Fibroblast of lung (primary cell): ENCODE results near the gene MAP3K10. TPM values are rescaled to one million over a fixed set of nuclear protein-coding genes. Genes with fewer than 3 reads are reported as not detected.

Experiments
- DNase-seq, 2 donors: peaks; one replicate each; pipeline versions ENCODE4 v3.0.0 to v3.0.0-alpha.2; 2010; ENCODE audit warnings: low read depth in 2 of 2
- H2AFZ ChIP-seq: 2 replicates; pipeline ENCODE4 v1.5.1; 2012; ENCODE audit warnings: low read length, control low read depth, inconsistent platforms
- H3K27ac ChIP-seq: 2 replicates; pipeline ENCODE4 v1.5.1; 2011; ENCODE audit warnings: low read length, control low read depth; ENCODE audit not compliant: insufficient read depth
- H3K27me3 ChIP-seq: 2 replicates; pipeline ENCODE4 v1.5.1; 2011; ENCODE audit warnings: mild to moderate bottlenecking, low read length; ENCODE audit not compliant: control insufficient read depth, insufficient read depth
- H3K36me3 ChIP-seq: 2 replicates; pipeline ENCODE4 v1.5.1; 2011; ENCODE audit warnings: low read length; ENCODE audit not compliant: control insufficient read depth, insufficient read depth
- H3K4me1 ChIP-seq: 2 replicates; pipeline ENCODE4 v1.5.1; 2011; ENCODE audit warnings: low read length; ENCODE audit not compliant: control insufficient read depth, insufficient read depth; ENCODE audit errors: extremely low read depth
- H3K4me2 ChIP-seq: 2 replicates; pipeline ENCODE4 v1.5.1; 2011; ENCODE audit warnings: low read length, control low read depth; ENCODE audit not compliant: insufficient read depth; ENCODE audit errors: extremely low read depth
- H3K4me3 ChIP-seq, 4 experiments: fragments of 200-600 bp in 1 of 4; sonication (generic) in 1 of 4; replicated peaks in 1 of 4; 2 replicates each; pipeline ENCODE4 v1.5.1; 2011 to 2016; ENCODE audit warnings: low read length in 4 of 4, low read depth in 3 of 4, mild to moderate bottlenecking in 3 of 4, control low read depth in 2 of 4, inconsistent platforms in 1 of 4, mixed read lengths in 1 of 4; ENCODE audit not compliant: insufficient read depth in 1 of 4; ENCODE audit errors: control extremely low read depth in 1 of 4
- H3K79me2 ChIP-seq: 2 replicates; pipeline ENCODE4 v1.5.1; 2012; ENCODE audit warnings: mild to moderate bottlenecking, low read length, inconsistent platforms; ENCODE audit not compliant: control insufficient read depth, insufficient read depth
- H3K9ac ChIP-seq: 2 replicates; pipeline ENCODE4 v1.5.1; 2011; ENCODE audit warnings: mild to moderate bottlenecking, low read length, control low read depth; ENCODE audit not compliant: insufficient read depth
- H3K9me3 ChIP-seq: 2 replicates; pipeline ENCODE4 v1.5.1; 2012; ENCODE audit warnings: low read depth, low read length; ENCODE audit not compliant: control insufficient read depth, insufficient read depth
- H4K20me1 ChIP-seq: 2 replicates; pipeline ENCODE4 v1.5.1; 2011; ENCODE audit warnings: low read length; ENCODE audit not compliant: control insufficient read depth, insufficient read depth; ENCODE audit errors: extremely low read depth
- CTCF ChIP-seq, 2 donors: IDR thresholded peaks in 1 of 2; conservative IDR thresholded peaks in 1 of 2; 1 replicate in 1 of 2; 2 replicates in 1 of 2; pipeline ENCODE4 v1.5.1; 2011 to 2012; ENCODE audit warnings: low read length in 2 of 2, control low read depth in 1 of 2, inconsistent platforms in 1 of 2, low read depth in 1 of 2, mild to moderate bottlenecking in 1 of 2
- EZH2 ChIP-seq: IDR thresholded peaks from 2 replicates; pipeline ENCODE4 v1.5.1; 2012; ENCODE audit warnings: low read length, control low read depth, mild to moderate bottlenecking; ENCODE audit errors: missing control alignments
- polyA plus RNA-seq, 2 donors: library from polyadenylated mRNA; depleted of rRNA in 1 of 2; stranded (reverse) in 1 of 2; unstranded in 1 of 2; fragments of >200 nt; gene quantifications; 2 replicates each; pipeline ENCODE4 v1.2.1, GENCODE V29; 2011 to 2012; ENCODE audit warnings: missing spikeins in 1 of 2
- total RNA-seq: library from RNA; depleted of rRNA; stranded (reverse); fragments of >200 nt; gene quantifications from 2 replicates; pipeline ENCODE4 v1.2.1, GENCODE V29; 2014

Gene MAP3K10
- total and polyA plus RNA-seq, 2 donors (not counting 1 experiment from before 2014, with no cell fraction given), result 2.7 to 7.4 TPM

GRCh38 chr19:40192758-40193586 is 1.7 kb downstream of the MAP3K10 start:
- Histone ChIP-seq H3K27ac (no peak overlapping the region), H3K4me2 (peak overlapping the region; percentile 95), H3K9me3 (no peaks in the 10 kb centered on the region), H3K79me2 (no peaks in the 10 kb centered on the region), H4K20me1 (no peaks in the 10 kb centered on the region), H3K36me3 (no peaks in the 10 kb centered on the region), H3K27me3 (no peaks in the 10 kb centered on the region), H3K4me1 (no peaks in the 10 kb centered on the region), H3K4me3 (peak overlapping the region in 2 of 4 experiments; percentile 3 to 96), H3K9ac (no peak overlapping the region), H2AFZ (no peak overlapping the region)
- no peak for DNase-seq
- TF ChIP-seq CTCF (conservative IDR thresholded peaks at IDR 0.05 in 1 of 2, IDR thresholded peaks at IDR 0.05 in 1 of 2; ENCODE audit: low read depth in 1 of 2, low read length in 2 of 2) (no peak), EZH2 (no peak)

- peak in 1 of 2 donors; percentile 58 for DNase-seq
- no peaks in the 10 kb centered on the region for H3K9me3 ChIP-seq
- H2AFZ ChIP-seq, result no peak overlapping the region
- H4K20me1 ChIP-seq, result no peaks in the 10 kb centered on the region
- H3K27me3 ChIP-seq, result no peaks in the 10 kb centered on the region
- TF ChIP-seq CTCF (conservative IDR thresholded peaks at IDR 0.05 in 1 of 2, IDR thresholded peaks at IDR 0.05 in 1 of 2; ENCODE audit: low read depth in 1 of 2, low read length in 2 of 2), result no peak
- TF ChIP-seq EZH2, result no peak
- H3K27ac ChIP-seq, result no peak overlapping the region
- H3K9ac ChIP-seq, result no peak overlapping the region
- no peaks in the 10 kb centered on the region for H3K79me2 ChIP-seq
- no peaks in the 10 kb centered on the region for H3K36me3 ChIP-seq
- no peak overlapping the region for H3K4me3 ChIP-seq
- no peak overlapping the region for H3K4me2 ChIP-seq
- H3K4me1 ChIP-seq, result no peaks in the 10 kb centered on the region
Observed at GRCh38 chr19:40193587-40193849, 2.3 kb downstream of the MAP3K10 start.

GRCh38 chr19:40198272-40198990 is 7.2 kb downstream of the MAP3K10 start:
- Histone ChIP-seq H4K20me1 (no peaks in the 10 kb centered on the region), H3K9me3 (no peaks in the 10 kb centered on the region), H3K36me3 (no peaks in the 10 kb centered on the region), H3K4me2 (no peak overlapping the region), H3K79me2 (no peaks in the 10 kb centered on the region), H3K9ac (no peak overlapping the region), H3K4me3 (no peak overlapping the region), H2AFZ (no peak overlapping the region), H3K27ac (no peak overlapping the region), H3K27me3 (no peaks in the 10 kb centered on the region), H3K4me1 (no peaks in the 10 kb centered on the region)
- no peak for TF ChIP-seq EZH2
- TF ChIP-seq CTCF (conservative IDR thresholded peaks at IDR 0.05 in 1 of 2, IDR thresholded peaks at IDR 0.05 in 1 of 2; ENCODE audit: low read depth in 1 of 2, low read length in 2 of 2), result no peak
- DNase-seq, result no peak
